Esophagus mucosa (tissue), 1 donor: Measurements from ENCODE around the gene SLC29A3. TPM values are rescaled to one million over a fixed set of nuclear protein-coding genes. Genes with fewer than 3 reads are reported as not detected.

Experiments used
- ATAC-seq: fragments of 200-7000 bp; cut with Tn5 transposase; one replicate; pipeline ENCODE4 v1.9.1; 2020
- total RNA-seq: library from RNA; stranded (reverse); gene quantifications from one replicate; pipeline ENCODE4 v1.2.4, GENCODE V29; 2023
- donor health status: DM: yes; HTN: yes; CAD: no.

SLC29A3 gene
- total RNA-seq, 1 donor from 2014 or later, result 0.92 TPM

- ATAC-seq, result no peak
Observed at GRCh38 chr10:71393841-71394475, 74.9 kb downstream of the SLC29A3 start.

GRCh38 chr10:71394926-71395562 lies 76.0 kb downstream of the SLC29A3 start:
- ATAC-seq, result no peak

GRCh38 chr10:71395621-71396020 lies 76.6 kb downstream of the SLC29A3 start:
- ATAC-seq, result no peak

GRCh38 chr10:71396084-71396710 lies 77.1 kb downstream of the SLC29A3 start:
- ATAC-seq, result peak; percentile 46

- no peak for ATAC-seq
Observed at GRCh38 chr10:71396711-71397295, 77.7 kb downstream of the SLC29A3 start, which contains the start of gene CDH23. Gene CDH23 (plus strand): TSS chr10:71396920. CDS start chr10:71439832, 42,912 bp downstream.

- no peak for ATAC-seq
Observed at GRCh38 chr10:71397296-71398212, 78.5 kb downstream of the SLC29A3 start.

- no peak for ATAC-seq
Observed at GRCh38 chr10:71398976-71399375, 79.9 kb downstream of the SLC29A3 start.

- ATAC-seq, result peak; percentile 37
Observed at GRCh38 chr10:71399946-71400345, 80.9 kb downstream of the SLC29A3 start.

GRCh38 chr10:71401056-71401455 lies 82.0 kb downstream of the SLC29A3 start:
- ATAC-seq, result no peak

GRCh38 chr10:71402005-71402404 lies 82.9 kb downstream of the SLC29A3 start:
- ATAC-seq, result no peak

- ATAC-seq, result no peak
Observed at GRCh38 chr10:71404503-71405295, 85.6 kb downstream of the SLC29A3 start.

- ATAC-seq, result no peak
Observed at GRCh38 chr10:71406878-71407277, 87.8 kb downstream of the SLC29A3 start.

- no peak for ATAC-seq
Observed at GRCh38 chr10:71408436-71409225, 89.6 kb downstream of the SLC29A3 start.

- no peak for ATAC-seq
Observed at GRCh38 chr10:71409516-71410104, 90.6 kb downstream of the SLC29A3 start.

Other genes starting within 250 kb of the SLC29A3 start
- gene UNC5B, start 106.7 kb upstream of the SLC29A3 start, total RNA-seq, result 37.0 TPM
- 1.3 TPM for gene CDH23, start 77.7 kb downstream of the SLC29A3 start, total RNA-seq